H1 (cell line): ENCODE data around the gene CBLL1. TPM values are rescaled to one million over a fixed set of nuclear protein-coding genes. Genes with fewer than 3 reads are reported as not detected.
A peak's percentile ranks its signal among the peaks of the same experiment; 100 is the strongest.

Source experiments
- CTCF ChIA-PET: fragments of 300-600 bp; sonication (Branson Sonifier 250); formaldehyde crosslinking; loops from one replicate; lab custom pipeline; 2021; ENCODE audit not compliant: partially characterized antibody; lab: Charles Lee
- POLR2A ChIA-PET: fragments of 300-600 bp; sonication (Branson Sonifier 250); formaldehyde crosslinking; loops from one replicate; lab custom pipeline; 2021; ENCODE audit warnings: inconsistent platforms; ENCODE audit not compliant: partially characterized antibody; lab: Charles Lee
- DNase-seq, 2 experiments: peaks; one replicate each; pipeline versions ENCODE4 v3.0.0 to v3.0.0-alpha.2; 2010 to 2022; ENCODE audit warnings: low spot score in 2 of 2, low read depth in 1 of 2, mixed read lengths in 1 of 2
- FAIRE-seq: peaks from 2 replicates; lab custom pipeline; 2011; peaks lifted over from hg19 to GRCh38; lab: Jason Lieb, UNC
- H2AFZ ChIP-seq: 2 replicates; pipeline ENCODE4 v1.8.1; 2012; ENCODE audit warnings: low read length, inconsistent platforms
- H2AK5ac ChIP-seq: 2 replicates; pipeline ENCODE4 v1.6.1; 2013; ENCODE audit warnings: low read depth, low read length
- H2BK120ac ChIP-seq: replicated peaks from 2 replicates; pipeline ENCODE3; 2013; ENCODE audit warnings: low read depth, low read length, inconsistent platforms
- H2BK12ac ChIP-seq: 2 replicates; pipeline ENCODE4 v1.6.1; 2013; ENCODE audit warnings: low read depth, low read length
- H2BK15ac ChIP-seq: 2 replicates; pipeline ENCODE4 v1.6.1; 2013; ENCODE audit warnings: low read length
- H2BK20ac ChIP-seq: 2 replicates; pipeline ENCODE4 v1.6.1; 2013; ENCODE audit warnings: low read length
- H2BK5ac ChIP-seq: 2 replicates; pipeline ENCODE4 v1.6.1; 2013; ENCODE audit warnings: low read depth, low read length
- H3K14ac ChIP-seq: 2 replicates; pipeline ENCODE4 v1.6.1; 2013; ENCODE audit warnings: inconsistent platforms; ENCODE audit not compliant: insufficient read length
- H3K18ac ChIP-seq: 2 replicates; pipeline ENCODE4 v1.6.1; 2013; ENCODE audit warnings: low read length; ENCODE audit errors: extremely low read depth
- H3K23ac ChIP-seq: 2 replicates; pipeline ENCODE4 v1.6.1; 2013; ENCODE audit warnings: inconsistent platforms; ENCODE audit not compliant: insufficient read length
- H3K23me2 ChIP-seq: 2 replicates; pipeline ENCODE4 v1.6.1; 2013; ENCODE audit warnings: low read depth, low read length
- H3K27ac ChIP-seq: 2 replicates; pipeline ENCODE4 v1.6.1; 2011; ENCODE audit warnings: low read depth, low read length, inconsistent platforms
- H3K27me3 ChIP-seq, 4 experiments: replicated peaks in 1 of 4; 1 replicate in 1 of 4; 2 replicates in 3 of 4; pipeline versions ENCODE4 v1.6.1 to v1.8.1; 2011 to 2013; ENCODE audit warnings: low read length in 3 of 4, mild to moderate bottlenecking in 3 of 4, inconsistent platforms in 2 of 4, mixed read lengths in 2 of 4, moderate library complexity in 1 of 4; ENCODE audit not compliant: control insufficient read depth in 3 of 4, insufficient read depth in 3 of 4; ENCODE audit errors: extremely low read depth in 1 of 4
- H3K36me3 ChIP-seq, 4 experiments: 2 replicates each; pipeline versions ENCODE4 v1.6.1 to v1.8.1; 2011 to 2013; ENCODE audit warnings: mild to moderate bottlenecking in 4 of 4, low read length in 3 of 4, moderate library complexity in 2 of 4, control low read depth in 1 of 4, inconsistent platforms in 1 of 4; ENCODE audit not compliant: insufficient read depth in 4 of 4, control insufficient read depth in 2 of 4
- H3K4ac ChIP-seq: replicated peaks from 2 replicates; pipeline ENCODE3; 2013; ENCODE audit warnings: low read length, low read depth, mixed read lengths, inconsistent platforms; ENCODE audit not compliant: insufficient read length
- H3K4me1 ChIP-seq, 4 experiments: replicated peaks in 1 of 4; 1 replicate in 1 of 4; 2 replicates in 3 of 4; pipeline versions ENCODE4 v1.6.1 to v1.8.1; 2011 to 2013; ENCODE audit warnings: low read length in 3 of 4, inconsistent platforms in 2 of 4, mixed read lengths in 1 of 4; ENCODE audit not compliant: insufficient read depth in 4 of 4, control insufficient read depth in 3 of 4
- H3K4me2 ChIP-seq, 2 experiments: 2 replicates each; pipeline versions ENCODE4 v1.6.1 to v1.8.1; 2011 to 2013; ENCODE audit warnings: low read depth in 2 of 2, low read length in 2 of 2, control low read depth in 1 of 2, inconsistent platforms in 1 of 2, mild to moderate bottlenecking in 1 of 2; ENCODE audit not compliant: insufficient read depth in 1 of 2
- H3K4me3 ChIP-seq, 4 experiments: fragments of 200-600, 300-600 bp in 1 of 4; sonication (generic), shearing (Covaris generic), sonication (Bioruptor Twin) in 1 of 4; 2 replicates each; pipeline versions ENCODE4 v1.5.1 to v1.8.1; 2011 to 2016; ENCODE audit warnings: low read length in 4 of 4, low read depth in 3 of 4, control low read depth in 2 of 4, inconsistent platforms in 2 of 4, mild to moderate bottlenecking in 2 of 4, mixed read lengths in 1 of 4, moderate library complexity in 1 of 4; ENCODE audit not compliant: insufficient read depth in 2 of 4; ENCODE audit errors: extremely low read depth in 1 of 4
- H3K56ac ChIP-seq: replicated peaks from 2 replicates; pipeline ENCODE3; 2013; ENCODE audit warnings: low read depth, mild to moderate bottlenecking, mixed read lengths, low read length, inconsistent platforms; ENCODE audit not compliant: insufficient read length
- H3K79me1 ChIP-seq: 2 replicates; pipeline ENCODE4 v1.6.1; 2013; ENCODE audit warnings: low read depth, low read length, control low read depth
- H3K79me2 ChIP-seq, 2 experiments: 2 replicates each; pipeline versions ENCODE4 v1.6.1 to v1.8.1; 2012 to 2013; ENCODE audit warnings: low read length in 2 of 2, mild to moderate bottlenecking in 2 of 2, inconsistent platforms in 1 of 2; ENCODE audit not compliant: insufficient read depth in 2 of 2, control insufficient read depth in 1 of 2
- H3K9ac ChIP-seq, 4 experiments: replicated peaks in 1 of 4; 1 replicate in 1 of 4; 2 replicates in 3 of 4; pipeline versions ENCODE4 v1.6.1 to v1.8.1; 2011 to 2013; ENCODE audit warnings: low read depth in 3 of 4, low read length in 3 of 4, control low read depth in 2 of 4, mild to moderate bottlenecking in 2 of 4, moderate library complexity in 2 of 4, inconsistent platforms in 1 of 4; ENCODE audit errors: extremely low read depth in 1 of 4
- H3K9me3 ChIP-seq, 2 experiments: 2 replicates each; pipeline versions ENCODE4 v1.6.1 to v1.8.1; 2012 to 2013; ENCODE audit warnings: mild to moderate bottlenecking in 2 of 2, moderate library complexity in 2 of 2, control low read depth in 1 of 2, inconsistent platforms in 1 of 2, low read depth in 1 of 2, low read length in 1 of 2, mixed read lengths in 1 of 2; ENCODE audit not compliant: insufficient read depth in 2 of 2
- H4K20me1 ChIP-seq, 2 experiments: replicated peaks in 1 of 2; 2 replicates each; pipeline versions ENCODE3 to v1.8.1; 2011 to 2013; ENCODE audit warnings: inconsistent platforms in 2 of 2, low read length in 2 of 2, mild to moderate bottlenecking in 1 of 2; ENCODE audit not compliant: insufficient read depth in 2 of 2, control insufficient read depth in 1 of 2
- H4K5ac ChIP-seq: 2 replicates; pipeline ENCODE4 v1.6.1; 2013; ENCODE audit warnings: low read length, low read depth, mixed read lengths, inconsistent platforms; ENCODE audit not compliant: insufficient read length
- H4K8ac ChIP-seq: 2 replicates; pipeline ENCODE4 v1.8.0; 2013; ENCODE audit warnings: mild to moderate bottlenecking, moderate library complexity, low read length, inconsistent platforms; ENCODE audit not compliant: insufficient read depth; ENCODE audit errors: extremely low read depth
- H4K91ac ChIP-seq: replicated peaks from 2 replicates; pipeline ENCODE3; 2013; ENCODE audit warnings: low read length, mixed read lengths, inconsistent platforms; ENCODE audit not compliant: insufficient read length
- HDAC2 ChIP-seq, 2 experiments: fragments of 300-600 bp in 1 of 2; sonication (generic) in 1 of 2; IDR thresholded peaks; 2 replicates each; pipeline ENCODE4 v1.6.1; 2011 to 2012; ENCODE audit warnings: low read depth in 2 of 2, low read length in 2 of 2, mild to moderate bottlenecking in 2 of 2, moderate library complexity in 2 of 2, borderline replicate concordance in 1 of 2, inconsistent platforms in 1 of 2
- WGBS, 2 experiments: shearing (Covaris generic) in 1 of 2; methylation state at CpG; one replicate each; pipeline versions ENCODE4 v1.1.6 to v1.1.7; 2013 to 2015; ENCODE audit warnings: low lambda C conversion rate in 2 of 2, mixed read lengths in 2 of 2, inconsistent platforms in 1 of 2, low coverage in 1 of 2, missing lambda C conversion rate in 1 of 2; ENCODE audit not compliant: insufficient replicate concordance in 2 of 2, insufficient coverage in 1 of 2, insufficient read length in 1 of 2; ENCODE audit errors: extremely low coverage in 1 of 2, missing lambda C conversion rate in 1 of 2; 5-methylcytosine and 5-hydroxymethylcytosine counted together
- polyA plus RNA-seq, 7 experiments: library from polyadenylated mRNA; depleted of rRNA in 3 of 7; stranded (reverse) in 5 of 7; unstranded in 2 of 7; fragments of >200 nt in 5 of 7; fragments of 200-250 nt in 2 of 7; gene quantifications; 1 replicate in 5 of 7; 2 replicates in 1 of 7; 4 replicates in 1 of 7; pipeline versions ENCODE4 v1.2.1 to v1.2.3, GENCODE V29; 2011 to 2013; ENCODE audit warnings: missing spikeins in 2 of 7, mixed read lengths in 2 of 7
- total RNA-seq: library from RNA; stranded (reverse); fragmentation: NEBNext Ultra II Directional; extraction: Animal tissue kit (Norgen Biotek cat#: 25700); gene quantifications from 2 replicates; pipeline ENCODE4 v1.2.1, GENCODE V29; 2021

The CBLL1 gene
- total and polyA plus RNA-seq, 2 of the 8 experiments (the other 6 are each of a cell fraction or from before 2014, with no cell fraction given), result 27.0 to 34.0 TPM

- peak overlapping the region; percentile 88 to 100 (median 96) for H3K4me3 ChIP-seq
- H3K79me2 ChIP-seq, result peaks cover 15 to 54% of the 10 kb centered on the region in 2 experiments
- H3K36me3 ChIP-seq, result peaks cover 0 to 8% (median 0%) of the 10 kb centered on the region in 4 experiments; a peak in 2 of 8 replicates
- H3K56ac ChIP-seq, result peak overlapping the region; percentile 71
- ChIA-PET CTCF (interaction anchor here (0.6 to 4.8 kb wide), 4 partner anchors 17 to 162 kb away, joined by 3 to 30 read pairs (median 5); no protein-coding TSS in a partner anchor), POLR2A (interaction anchor here (0.6 to 2.0 kb wide), 5 partner anchors 8 to 978 kb away, joined by 3 to 9 read pairs (median 3); partner anchors contain the start of gene BCAP29)
- peak overlapping the region; percentile 91 for H2AFZ ChIP-seq
- H3K14ac ChIP-seq, result no peak overlapping the region
- peaks cover 2 to 3% of the 10 kb centered on the region in 2 experiments for H4K20me1 ChIP-seq
- H2BK20ac ChIP-seq, result no peak overlapping the region
- H4K91ac ChIP-seq, result peak overlapping the region; percentile 45
- H3K23me2 ChIP-seq, result peaks cover 3% of the 10 kb centered on the region
- no peaks in the 10 kb centered on the region for H3K9me3 ChIP-seq
- peak overlapping the region; percentile 75 to 82 for H3K4me2 ChIP-seq
- DNase-seq, result no peak
- H4K5ac ChIP-seq, result no peak overlapping the region
- H2BK120ac ChIP-seq, result no peak overlapping the region
- peaks cover 0 to 8% (median 2%) of the 10 kb centered on the region in 4 experiments; a peak in 3 of 7 replicates for H3K4me1 ChIP-seq
- peak overlapping the region; percentile 75 for H3K18ac ChIP-seq
- peaks cover 4% of the 10 kb centered on the region; the same call in 1 of the 2 replicates for H3K79me1 ChIP-seq
- H3K4ac ChIP-seq, result no peak overlapping the region
- 2% methylated on average over 22 of the region's 22 CpGs; no CpG with 5 or more reads in 1 of the 2 experiments for WGBS, 2 experiments
- no peaks in the 10 kb centered on the region for H3K27me3 ChIP-seq
- H2BK15ac ChIP-seq, result no peak overlapping the region
- peak overlapping the region; percentile 94 for H3K27ac ChIP-seq
- FAIRE-seq, result no peak
- peak overlapping the region; percentile 92 for H2BK5ac ChIP-seq
- H3K23ac ChIP-seq, result no peak overlapping the region
- H4K8ac ChIP-seq, result peak overlapping the region; percentile 95
- no peak overlapping the region for H2AK5ac ChIP-seq
- no peak overlapping the region for H2BK12ac ChIP-seq
- H3K9ac ChIP-seq, result peak overlapping the region; percentile 66 to 89 (median 85)
- no peak for TF ChIP-seq HDAC2 (IDR thresholded peaks at IDR 0.05; ENCODE audit: borderline replicate concordance in 1 of 2, low read depth in 2 of 2, low read length in 2 of 2)
These were observed 406 bp downstream of the CBLL1 start for GRCh38 chr7:107744345-107744750.
